ENCODE data around the gene C3orf22. TPM values are rescaled to one million over a fixed set of nuclear protein-coding genes. Genes with fewer than 3 reads are reported as not detected.

Gene C3orf22
- total RNA-seq, 2 donors from 2014 or later: not detected

DNA sequence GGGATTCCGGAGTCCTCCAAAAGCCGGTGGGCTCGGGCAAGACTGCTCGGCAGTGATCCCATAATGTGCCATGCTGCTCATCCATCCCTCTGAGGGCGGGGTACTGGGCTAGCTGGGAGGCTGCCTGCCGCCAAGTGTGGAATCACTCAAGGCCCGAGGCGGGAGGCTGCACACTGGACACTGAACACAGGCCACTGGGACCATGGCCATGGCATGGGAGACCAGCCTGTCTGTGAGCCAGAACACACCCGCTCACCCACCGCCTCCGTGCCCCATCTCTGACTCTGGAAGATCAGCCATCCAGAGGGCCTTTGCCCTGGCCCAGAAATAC is 1.4 kb downstream of the C3orf22 start:
- H3K4me1 ChIP-seq: no peaks in the 10 kb centered on the region
- WGBS, 2 donors: 87 to 93% methylated on average over 5 to 11 of the region's 11 CpGs
- ATAC-seq (no peak), DNase-seq (peak in 1 of 4 donors; percentile 0)
- no peaks in the 10 kb centered on the region for H3K27me3 ChIP-seq
- no peak for TF ChIP-seq CTCF (IDR thresholded peaks at IDR 0.05)
- TF ChIP-seq POLR2A (IDR thresholded peaks at IDR 0.05): no peak
- no peak overlapping the region for H3K4me3 ChIP-seq
- intact Hi-C loops (cut with DNase I): no loop called here
- H3K27ac ChIP-seq: no peak overlapping the region
- peaks cover 0 to 7% (median 0%) of the 10 kb centered on the region in 3 donors for H3K9me3 ChIP-seq
- no peaks in the 10 kb centered on the region for H3K36me3 ChIP-seq (replicated peaks in 1 of 2; ENCODE audit: insufficient read depth in 1 of 2, low read depth in 2 of 2)

GRCh38 chr3:126556637-126557414 is 1.9 kb downstream of the C3orf22 start:
- no peaks in the 10 kb centered on the region for H3K27me3 ChIP-seq
- intact Hi-C loops (cut with DNase I): no loop called here
- peak in 1 of 4 donors; percentile 0 for DNase-seq
- ATAC-seq: no peak
- H3K4me3 ChIP-seq: no peak overlapping the region
- TF ChIP-seq CTCF (IDR thresholded peaks at IDR 0.05): no peak
- TF ChIP-seq POLR2A (IDR thresholded peaks at IDR 0.05): no peak
- H3K36me3 ChIP-seq (replicated peaks in 1 of 2; ENCODE audit: insufficient read depth in 1 of 2, low read depth in 2 of 2): no peaks in the 10 kb centered on the region
- no peaks in the 10 kb centered on the region for H3K4me1 ChIP-seq
- WGBS, 2 donors: 80 to 90% methylated on average over 3 to 8 of the region's 8 CpGs
- no peak overlapping the region for H3K27ac ChIP-seq
- peaks cover 0 to 7% (median 0%) of the 10 kb centered on the region in 3 donors for H3K9me3 ChIP-seq

- TF ChIP-seq POLR2A (IDR thresholded peaks at IDR 0.05) (no peak), CTCF (IDR thresholded peaks at IDR 0.05) (no peak)
Measured at GRCh38 chr3:126555795-126556636, 2.7 kb downstream of the C3orf22 start.

GRCh38 chr3:126554560-126555525 is 3.9 kb downstream of the C3orf22 start:
- Histone ChIP-seq H3K27me3 (no peaks in the 10 kb centered on the region), H3K27ac (no peak overlapping the region), H3K9me3 (no peaks in the 10 kb centered on the region), H3K4me1 (no peaks in the 10 kb centered on the region), H3K36me3 (replicated peaks in 1 of 2; ENCODE audit: insufficient read depth in 1 of 2, low read depth in 2 of 2) (no peaks in the 10 kb centered on the region), H3K4me3 (no peak overlapping the region)
- ATAC-seq (no peak), DNase-seq (peak in 1 of 4 donors; percentile 1)
- WGBS, 2 donors: 82 to 85% methylated on average over 7 to 19 of the region's 19 CpGs
- no peak for TF ChIP-seq CTCF (IDR thresholded peaks at IDR 0.05)
- TF ChIP-seq POLR2A (IDR thresholded peaks at IDR 0.05): no peak
- intact Hi-C loops (cut with DNase I): no loop called here

More at GRCh38 chr3:126555795-126556636, 2.7 kb downstream of the C3orf22 start:
- 69% methylated on average over 9 of the region's 10 CpGs for WGBS, 2 donors
- Histone ChIP-seq H3K27ac (no peak overlapping the region), H3K4me1 (no peaks in the 10 kb centered on the region), H3K36me3 (replicated peaks in 1 of 2; ENCODE audit: insufficient read depth in 1 of 2, low read depth in 2 of 2) (no peaks in the 10 kb centered on the region), H3K9me3 (no peaks in the 10 kb centered on the region), H3K27me3 (no peaks in the 10 kb centered on the region), H3K4me3 (no peak overlapping the region)
- ATAC-seq (no peak), DNase-seq (no peak)
- intact Hi-C loops (cut with DNase I): no loop called here
